ENCODE results near the gene CNKSR2.

GRCh38 chrX:21661316-21661715, 287.1 kb downstream of the CNKSR2 start:
- TF ChIP-seq CTCF (IDR thresholded peaks at IDR 0.05) (no peak), POLR2A (IDR thresholded peaks at IDR 0.05) (no peak), POLR2AphosphoS5 (IDR thresholded peaks at IDR 0.05) (no peak), EP300 (IDR thresholded peaks at IDR 0.05) (no peak)
